HUDEP-2 (cell line): ENCODE measurements around the gene CLHC1.

Experiments used
- DNase-seq, 76 experiments: peaks; one replicate each; lab custom pipeline; 2025; ENCODE audit not compliant: unreplicated experiment in 76 of 76; lab: John Stamatoyannopoulos, UW

The CLHC1 gene

GRCh38 chr2:55173438-55174054 lies 58.5 kb downstream of the CLHC1 start:
- no peak for DNase-seq

DNA sequence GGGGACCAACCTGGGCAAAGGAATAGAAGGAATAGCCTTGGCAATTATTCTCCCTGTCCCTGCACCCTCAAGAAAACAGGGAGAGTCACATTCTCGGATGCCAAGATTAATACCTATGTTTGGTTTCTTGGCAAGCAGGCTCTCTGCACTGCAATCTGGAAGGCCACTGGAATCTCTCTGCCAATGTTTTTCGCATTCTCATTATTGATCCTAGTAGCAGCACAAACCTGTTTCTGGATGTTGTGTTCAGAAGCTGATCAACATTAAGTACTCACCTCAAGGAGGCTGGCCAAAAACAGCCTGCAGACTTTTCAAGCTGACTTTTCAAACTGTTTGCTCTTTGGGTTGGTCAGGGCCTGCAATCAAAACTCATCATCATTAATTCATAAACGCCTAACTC lies 62.2 kb downstream of the CLHC1 start:
- no peak for DNase-seq

- no peak for DNase-seq
These were observed 62.7 kb downstream of the CLHC1 start for GRCh38 chr2:55169359-55169758.

GRCh38 chr2:55168221-55169154 lies 63.6 kb downstream of the CLHC1 start:
- peak in 27 of 76 experiments; percentile 3 to 53 (median 29) for DNase-seq

GRCh38 chr2:55165626-55166025 lies 66.5 kb downstream of the CLHC1 start:
- DNase-seq: no peak

DNA sequence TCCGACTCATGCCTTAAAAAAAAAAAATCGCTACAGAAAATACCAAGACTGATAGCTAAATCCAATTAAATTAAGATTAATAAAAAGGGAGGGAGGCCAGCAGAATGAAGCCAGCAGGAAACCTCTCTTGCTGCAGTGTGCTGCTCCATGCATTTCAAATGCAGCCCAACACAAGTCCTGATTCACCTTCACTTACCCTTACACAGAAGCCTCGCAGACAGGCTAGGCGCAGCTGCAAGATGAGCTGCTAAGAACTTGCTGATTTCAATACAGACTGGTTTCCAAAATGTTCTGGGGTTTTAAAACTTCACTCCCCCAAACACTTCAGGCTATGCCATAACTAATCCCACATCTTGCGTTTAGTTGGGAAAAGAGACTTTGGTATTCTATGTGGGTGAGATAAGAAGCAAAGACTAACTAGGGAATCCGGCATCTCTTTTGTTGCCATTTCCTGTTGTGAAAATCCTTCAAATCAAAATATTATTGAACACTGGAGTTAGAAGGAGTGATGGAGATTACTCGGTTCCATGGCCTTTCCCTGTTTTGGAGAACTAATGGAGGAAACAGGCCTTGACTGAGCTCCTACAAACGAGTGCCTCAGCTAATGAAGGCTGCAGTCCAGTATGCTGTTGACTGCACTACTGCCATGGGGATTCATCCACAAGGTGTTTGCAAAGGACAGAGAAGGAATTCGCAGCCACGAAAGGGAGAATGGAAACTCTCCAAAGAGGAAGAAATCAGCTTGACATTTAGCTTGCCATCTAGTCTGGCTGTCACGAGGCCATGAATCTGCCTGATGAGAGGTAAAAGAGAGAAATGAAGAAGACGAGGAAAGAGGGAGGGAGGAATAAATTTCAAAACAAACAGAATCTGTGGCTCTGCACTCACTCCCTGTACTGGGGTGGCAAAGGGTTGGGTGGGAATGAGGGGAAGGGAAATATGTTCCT lies 67.3 kb downstream of the CLHC1 start:
- DNase-seq: no peak

DNA sequence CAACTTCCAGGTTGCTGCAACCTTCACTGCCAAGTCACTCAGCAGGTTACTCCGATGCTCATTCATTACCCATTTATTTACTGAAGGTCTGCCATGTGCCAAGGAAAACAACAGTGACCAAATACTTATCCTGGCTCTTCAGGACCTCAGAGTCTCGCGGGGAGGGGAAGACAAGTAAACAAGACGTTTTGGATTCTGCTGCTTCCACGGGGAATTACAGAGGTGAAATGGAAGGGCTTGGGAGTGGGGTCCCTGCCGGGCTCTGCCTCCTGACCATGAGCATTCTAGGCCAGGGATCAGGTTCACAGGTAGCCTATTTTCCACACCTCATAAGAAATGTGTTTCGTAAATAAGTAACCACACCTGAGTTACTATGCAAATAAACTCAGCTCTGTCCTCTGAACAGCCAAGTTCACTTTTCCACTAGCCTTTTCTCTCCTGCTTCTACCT lies 68.1 kb downstream of the CLHC1 start:
- DNase-seq: no peak

DNA sequence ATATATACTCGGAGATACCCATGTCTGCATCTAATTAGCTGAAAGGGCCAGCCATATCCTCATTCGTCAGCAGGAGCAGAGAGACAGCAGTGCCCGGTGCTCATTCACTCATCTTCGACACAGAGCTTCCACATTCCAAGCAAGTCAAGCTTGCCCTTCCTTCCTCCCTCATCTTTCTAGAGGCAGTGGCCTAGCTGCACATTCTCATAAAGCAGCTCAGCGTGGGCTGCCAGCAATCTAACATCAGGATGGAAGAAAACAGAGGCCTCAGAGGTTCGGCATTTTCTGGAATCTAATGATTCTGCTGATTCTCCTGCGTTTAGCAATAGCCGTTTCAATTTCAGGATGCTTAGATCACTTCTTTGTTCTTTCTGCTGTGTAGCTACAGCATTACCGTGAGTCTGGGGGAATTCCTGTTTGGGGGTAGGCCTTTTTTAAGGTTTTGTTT lies 68.8 kb downstream of the CLHC1 start:
- no peak for DNase-seq

DNA sequence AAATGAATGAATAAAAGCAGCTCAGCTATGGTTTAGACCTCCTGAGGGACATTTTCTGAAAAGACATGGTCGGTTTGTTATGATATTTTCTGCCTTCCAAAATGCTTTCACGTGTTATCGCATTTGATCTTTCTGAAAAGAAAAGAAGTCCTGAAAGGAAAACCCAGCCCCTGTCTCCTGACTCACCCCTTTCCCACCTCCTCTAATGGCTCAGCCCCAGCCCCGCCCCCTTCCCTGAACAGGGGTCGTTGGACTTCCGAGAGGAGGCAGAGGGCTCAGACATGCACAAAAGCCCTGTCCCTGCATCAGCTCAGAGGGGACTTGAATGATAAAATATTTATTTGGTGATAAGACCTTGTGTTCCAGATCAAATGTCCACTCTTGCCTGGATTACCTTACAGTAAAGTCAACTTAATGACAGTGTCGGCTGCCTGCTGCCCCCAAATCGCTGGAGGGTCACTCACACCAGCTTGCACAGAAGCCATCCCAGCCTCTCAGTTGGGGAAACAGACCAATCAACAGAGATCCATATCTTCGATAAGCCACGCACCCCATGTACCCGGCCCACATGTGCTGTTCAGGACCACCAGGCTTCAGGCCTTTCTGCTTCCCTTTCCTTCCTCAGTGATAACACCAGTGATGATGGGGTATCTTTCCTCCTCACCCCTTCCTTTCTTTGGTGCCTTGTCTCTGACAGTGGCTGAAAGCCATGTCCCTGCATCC lies 69.6 kb downstream of the CLHC1 start:
- DNase-seq: no peak

- DNase-seq: no peak
These were observed 70.5 kb downstream of the CLHC1 start for GRCh38 chr2:55161295-55162210.

- no peak for DNase-seq
These were observed 71.7 kb downstream of the CLHC1 start for GRCh38 chr2:55160422-55160821.

DNA sequence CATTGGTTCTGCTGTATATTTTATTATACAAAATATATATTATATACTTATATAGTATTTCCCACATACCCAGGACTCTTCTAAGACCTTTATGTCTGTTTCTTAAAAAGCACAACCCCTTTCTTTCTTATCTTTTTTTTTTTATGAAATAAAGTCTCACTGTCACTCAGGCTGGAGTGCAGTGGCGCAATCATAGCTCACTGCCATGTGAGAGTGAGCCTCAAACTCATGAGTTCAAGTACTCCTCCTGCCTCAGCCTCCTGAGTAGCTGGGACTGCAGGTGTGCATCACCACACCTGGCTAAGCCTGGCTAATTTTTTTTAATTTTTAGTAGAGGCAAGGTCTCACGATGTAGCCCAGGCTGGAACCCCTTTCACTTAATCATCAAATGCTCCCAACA lies 72.3 kb downstream of the CLHC1 start:
- no peak for DNase-seq

DNA sequence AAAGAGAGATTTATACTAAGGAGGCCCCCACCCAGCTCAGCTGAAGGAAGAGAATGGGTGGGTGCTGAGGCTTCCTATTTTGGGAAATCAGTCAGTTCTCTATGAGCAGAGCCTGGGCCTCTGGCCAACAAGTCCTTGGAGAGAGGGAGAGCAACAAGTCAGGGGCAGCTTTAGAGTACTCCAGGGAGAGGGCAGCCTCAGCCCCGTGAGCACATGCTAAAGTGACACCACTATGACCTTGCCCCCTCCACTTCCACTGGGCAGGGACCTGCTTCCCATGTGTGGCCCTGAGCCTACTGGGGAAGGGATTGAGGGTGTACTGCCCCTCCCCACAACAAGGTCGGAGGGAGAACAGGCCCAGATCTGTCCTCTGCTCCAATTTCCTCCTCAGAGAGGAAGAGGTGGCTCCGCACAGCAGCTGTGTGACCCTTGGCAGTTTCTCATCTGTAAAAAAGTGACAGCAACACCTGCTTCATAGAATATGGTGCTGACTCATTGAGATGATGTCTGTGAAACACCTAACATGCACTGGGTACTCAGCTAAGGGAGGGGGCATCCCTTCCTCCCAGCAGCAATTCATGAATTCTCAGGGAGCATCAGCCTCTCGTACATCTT lies 72.9 kb downstream of the CLHC1 start:
- peak in 1 of 76 experiments; percentile 6 for DNase-seq

- peak in 20 of 76 experiments; percentile 10 to 46 (median 19) for DNase-seq
These were observed 73.8 kb downstream of the CLHC1 start for GRCh38 chr2:55158111-55158814.

- peak in 72 of 76 experiments; percentile 19 to 91 (median 75) for DNase-seq
These were observed 74.6 kb downstream of the CLHC1 start for GRCh38 chr2:55157474-55157884.

DNA sequence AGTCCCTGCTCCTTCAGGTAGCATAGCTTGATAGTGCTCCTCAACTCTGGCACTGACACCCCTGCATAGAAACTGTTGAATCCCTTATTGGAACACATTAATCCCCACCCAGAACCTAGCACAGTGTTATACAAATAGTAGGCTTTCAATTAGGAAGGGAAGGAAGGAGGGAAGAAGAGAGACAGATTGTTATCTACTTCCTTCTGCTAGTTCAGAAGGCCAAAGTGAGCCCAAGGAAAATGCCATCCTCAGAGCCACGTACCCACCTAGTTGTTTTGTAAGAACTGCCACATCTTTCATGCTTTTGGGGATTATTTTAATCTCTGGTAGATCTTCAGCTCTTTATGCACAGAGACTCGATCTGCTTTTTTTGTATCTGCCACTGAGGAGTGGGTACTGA lies 75.1 kb downstream of the CLHC1 start:
- DNase-seq: peak in 1 of 76 experiments; percentile 25

- no peak for DNase-seq
These were observed 75.8 kb downstream of the CLHC1 start for GRCh38 chr2:55156326-55156725.

DNA sequence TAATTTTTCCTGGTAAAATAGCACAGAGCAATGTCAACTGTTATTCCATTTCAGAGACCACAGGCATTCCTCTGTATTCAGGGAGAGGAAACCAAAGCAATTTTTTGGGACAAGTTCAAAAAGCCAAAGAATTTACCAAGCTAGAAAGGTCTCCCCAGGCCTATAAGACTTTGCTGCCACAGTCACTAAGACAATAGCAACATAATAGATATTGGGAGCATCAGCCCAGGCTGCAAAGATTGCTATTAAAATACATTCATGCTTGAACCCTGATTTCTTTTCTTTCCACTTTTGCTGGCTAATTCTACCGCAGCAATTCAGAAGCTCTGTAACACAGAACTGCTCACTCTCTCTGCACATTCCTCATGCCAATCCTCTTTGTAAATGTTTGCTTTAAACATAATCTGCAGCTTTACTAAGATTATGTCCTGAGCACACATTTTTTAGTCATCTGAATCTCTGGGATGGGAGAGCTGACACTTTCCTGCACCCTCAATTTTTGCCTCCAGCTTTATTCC lies 76.3 kb downstream of the CLHC1 start:
- DNase-seq: no peak
